NT2/D1 (cell line): ENCODE results near the gene SPA17.
A peak's percentile ranks its signal among the peaks of the same experiment; 100 is the strongest.

Experiments
- DNase-seq: peaks from one replicate; pipeline ENCODE4 v3.0.0-alpha.2; 2011; ENCODE audit warnings: low read depth, low spot score
- H3K27me3 ChIP-seq: 2 replicates; pipeline ENCODE4 v1.6.0; 2011; ENCODE audit warnings: mild to moderate bottlenecking; ENCODE audit not compliant: insufficient read length, insufficient read depth
- H3K36me3 ChIP-seq: 2 replicates; pipeline ENCODE4 v1.6.1; 2011; ENCODE audit warnings: mild to moderate bottlenecking, low read length, mixed read lengths; ENCODE audit not compliant: insufficient read depth, insufficient read length
- H3K4me1 ChIP-seq: 2 replicates; pipeline ENCODE4 v1.5.1; 2011; ENCODE audit not compliant: insufficient read depth, insufficient read length
- H3K4me3 ChIP-seq: 2 replicates; pipeline ENCODE4 v1.5.1; 2011; ENCODE audit warnings: low read depth; ENCODE audit not compliant: insufficient read length
- H3K9ac ChIP-seq: 2 replicates; pipeline ENCODE4 v1.6.0; 2011; ENCODE audit warnings: low read depth; ENCODE audit not compliant: insufficient read length
- H3K9me3 ChIP-seq: 2 replicates; pipeline ENCODE4 v1.5.1; 2011; ENCODE audit warnings: mild to moderate bottlenecking, low read length; ENCODE audit not compliant: insufficient read depth
- SUZ12 ChIP-seq: IDR thresholded peaks from 2 replicates; pipeline ENCODE4 v1.6.1; 2011; ENCODE audit not compliant: insufficient read length, insufficient read depth; ENCODE audit errors: extremely low read depth
- YY1 ChIP-seq: IDR thresholded peaks from 2 replicates; pipeline ENCODE4 v1.6.1; 2011; ENCODE audit not compliant: insufficient read length, insufficient read depth
- ZNF274 ChIP-seq: IDR thresholded peaks from 2 replicates; pipeline ENCODE4 v1.6.1; 2011; ENCODE audit warnings: mild to moderate bottlenecking, low read depth, low read length

SPA17 gene

GRCh38 chr11:124737638-124738305, 64.1 kb downstream of the SPA17 start:
- no peak for TF ChIP-seq ZNF274
- TF ChIP-seq YY1, result no peak
- no peak for TF ChIP-seq SUZ12
- no peak for DNase-seq
- peaks cover 61% of the 10 kb centered on the region for H3K27me3 ChIP-seq

GRCh38 chr11:124738713-124739478, 65.2 kb downstream of the SPA17 start:
- H3K27me3 ChIP-seq, result peaks cover 73% of the 10 kb centered on the region
- peak overlapping the region; percentile 15 for H3K4me3 ChIP-seq
- no peaks in the 10 kb centered on the region for H3K36me3 ChIP-seq
- peak overlapping the region; percentile 56 for H3K9ac ChIP-seq
- DNase-seq, result no peak
- H3K9me3 ChIP-seq, result no peaks in the 10 kb centered on the region
- no peaks in the 10 kb centered on the region for H3K4me1 ChIP-seq
- no peak for TF ChIP-seq ZNF274
- TF ChIP-seq YY1, result no peak
- no peak for TF ChIP-seq SUZ12

More at GRCh38 chr11:124737638-124738305, 64.1 kb downstream of the SPA17 start:
- Histone ChIP-seq H3K4me3 (no peak overlapping the region), H3K9ac (no peak overlapping the region), H3K9me3 (no peaks in the 10 kb centered on the region), H3K4me1 (no peaks in the 10 kb centered on the region), H3K36me3 (no peaks in the 10 kb centered on the region)

- H3K4me1 ChIP-seq, result no peaks in the 10 kb centered on the region
- peak; percentile 87 for DNase-seq
- peak within 1 kb of the TSS; percentile 62 for H3K4me3 ChIP-seq
- TF ChIP-seq SUZ12 (no peak), YY1 (no peak), ZNF274 (no peak)
- H3K27me3 ChIP-seq, result peaks cover 81% of the 10 kb centered on the region
- no peaks in the 10 kb centered on the region for H3K9me3 ChIP-seq
- peak within 1 kb of the TSS; percentile 62 for H3K9ac ChIP-seq
- no peaks in the 10 kb centered on the region for H3K36me3 ChIP-seq
Observed at GRCh38 chr11:124739479-124740276, 66.0 kb downstream of the SPA17 start, which contains the start of gene NRGN. Gene NRGN, plus strand, starts transcription at chr11:124739942. Its CDS starts 143 bp downstream, at chr11:124740085.

GRCh38 chr11:124740277-124740882, 66.7 kb downstream of the SPA17 start:
- TF ChIP-seq YY1, result no peak
- TF ChIP-seq SUZ12, result no peak
- TF ChIP-seq ZNF274, result no peak
- H3K9ac ChIP-seq, result peak overlapping the region; percentile 62
- no peaks in the 10 kb centered on the region for H3K9me3 ChIP-seq
- H3K4me1 ChIP-seq, result peaks cover 5% of the 10 kb centered on the region
- peaks cover 85% of the 10 kb centered on the region for H3K27me3 ChIP-seq
- peak overlapping the region; percentile 62 for H3K4me3 ChIP-seq
- H3K36me3 ChIP-seq, result no peaks in the 10 kb centered on the region
- DNase-seq, result no peak

- Histone ChIP-seq H3K4me3 (no peak overlapping the region), H3K27me3 (peaks cover 88% of the 10 kb centered on the region)
- no peak for TF ChIP-seq SUZ12
- no peak for TF ChIP-seq YY1
- TF ChIP-seq ZNF274, result no peak
Observed at GRCh38 chr11:124742555-124742954, 68.9 kb downstream of the SPA17 start.

GRCh38 chr11:124743050-124743449, 69.3 kb downstream of the SPA17 start:
- no peak for TF ChIP-seq SUZ12
- no peak for TF ChIP-seq ZNF274
- no peak for TF ChIP-seq YY1
- no peak overlapping the region for H3K4me3 ChIP-seq
- no peak for DNase-seq
- H3K27me3 ChIP-seq, result peaks cover 86% of the 10 kb centered on the region
- no peaks in the 10 kb centered on the region for H3K36me3 ChIP-seq
- H3K9me3 ChIP-seq, result no peaks in the 10 kb centered on the region
- no peak overlapping the region for H3K9ac ChIP-seq
- peaks cover 9% of the 10 kb centered on the region for H3K4me1 ChIP-seq

More at GRCh38 chr11:124742555-124742954, 68.9 kb downstream of the SPA17 start:
- Histone ChIP-seq H3K4me1 (peaks cover 8% of the 10 kb centered on the region), H3K9me3 (no peaks in the 10 kb centered on the region), H3K36me3 (no peaks in the 10 kb centered on the region), H3K9ac (no peak overlapping the region)
- DNase-seq, result no peak
